GM19238 (cell line): Measurements from ENCODE around the gene MED4.

Experiments
- DNase-seq: peaks from one replicate; pipeline ENCODE4 v3.0.0; 2011; ENCODE audit warnings: low spot score; ENCODE audit not compliant: insufficient read length

Gene MED4

GRCh38 chr13:48037346-48038173 lies 57.3 kb downstream of the MED4 start, which contains the start of gene NUDT15:
NUDT15 (plus strand) TSS chr13:48037726; CDS start chr13:48037747, 21 bp downstream.
- DNase-seq, result peak; percentile 91

DNA sequence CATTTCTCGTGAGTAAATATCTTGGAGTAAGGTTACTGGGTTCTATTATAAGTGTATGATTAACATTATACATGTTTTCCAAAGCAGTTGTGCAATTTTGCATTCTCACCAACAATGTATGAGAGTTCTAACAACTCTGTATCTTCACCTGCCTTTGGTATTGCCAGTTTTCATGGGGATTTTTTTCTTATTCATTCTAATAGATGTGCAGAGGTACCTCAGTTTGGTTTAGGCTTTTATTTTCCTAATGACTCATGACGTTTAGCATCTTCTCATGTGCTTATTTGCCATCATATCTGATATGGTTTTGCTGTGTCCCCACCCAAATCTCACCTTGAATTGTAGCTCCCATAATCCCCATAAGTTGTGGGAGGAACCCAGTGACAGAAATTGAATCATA lies 65.0 kb downstream of the MED4 start:
- DNase-seq, result no peak

GRCh38 chr13:48028066-48028465 lies 66.8 kb downstream of the MED4 start:
- no peak for DNase-seq
